IMR-90 (cell line): ENCODE results near the gene ARFGAP3. TPM values are rescaled to one million over a fixed set of nuclear protein-coding genes. Genes with fewer than 3 reads are reported as not detected.

Experiments
- ATAC-seq: fragments of 200-7000 bp; cut with Tn5 transposase; 2 replicates; pipeline ENCODE4 v1.9.1; 2020; ENCODE audit warnings: low read depth, mild to moderate bottlenecking, moderate library complexity
- BruUV-seq: library from RNA; stranded (reverse); fragments of 400-500 nt; replicated peaks from 2 replicates; lab custom pipeline; 2021; lab: Mats Ljungman, UMichigan
- CTCF ChIA-PET: fragments of 300-600 bp; formaldehyde crosslinking; extraction: SDS; loops from one replicate; lab custom pipeline; 2021; ENCODE audit warnings: antibody characterized with exemption; lab: Yijun Ruan, JAX
- POLR2A ChIA-PET: fragments of 300-600 bp; sonication (Branson Sonifier 250); formaldehyde crosslinking; loops from one replicate; lab custom pipeline; 2022; ENCODE audit warnings: antibody characterized with exemption; ENCODE audit not compliant: unreplicated experiment; lab: Charles Lee
- DNase-seq: peaks from one replicate; pipeline ENCODE4 v3.0.0; 2013
- H2AFZ ChIP-seq: replicated peaks from 2 replicates; pipeline ENCODE3; 2013; ENCODE audit warnings: low read length, mild to moderate bottlenecking; ENCODE audit not compliant: poor library complexity
- H2AK5ac ChIP-seq: 2 replicates; pipeline ENCODE4 v1.6.1; 2013; ENCODE audit warnings: low read depth, low read length, inconsistent platforms
- H2AK9ac ChIP-seq: replicated peaks from 2 replicates; pipeline ENCODE3; 2013; ENCODE audit warnings: mild to moderate bottlenecking, low read depth, low read length, moderate library complexity; ENCODE audit not compliant: poor library complexity
- H2BK120ac ChIP-seq: 2 replicates; pipeline ENCODE4 v1.6.1; 2013; ENCODE audit warnings: low read depth, low read length, inconsistent platforms
- H2BK15ac ChIP-seq: 3 replicates; pipeline ENCODE4 v1.6.1; 2013; ENCODE audit warnings: low read depth, low read length, inconsistent platforms
- H2BK20ac ChIP-seq: 2 replicates; pipeline ENCODE4 v1.6.1; 2013; ENCODE audit warnings: low read depth, mild to moderate bottlenecking, inconsistent platforms, low read length, moderate library complexity
- H2BK5ac ChIP-seq: 2 replicates; pipeline ENCODE4 v1.6.1; 2013; ENCODE audit warnings: mild to moderate bottlenecking, low read depth, low read length, inconsistent platforms; ENCODE audit not compliant: poor library complexity, severe bottlenecking
- H3K14ac ChIP-seq: replicated peaks from 2 replicates; pipeline ENCODE4 v1.6.1; 2013; ENCODE audit warnings: low read depth, low read length, inconsistent platforms
- H3K18ac ChIP-seq: 2 replicates; pipeline ENCODE4 v1.6.1; 2013; ENCODE audit warnings: low read depth, low read length, control low read depth
- H3K23ac ChIP-seq: 2 replicates; pipeline ENCODE4 v1.6.1; 2013; ENCODE audit warnings: low read depth, low read length, inconsistent platforms
- H3K27ac ChIP-seq: 2 replicates; pipeline ENCODE4 v1.5.1; 2013; ENCODE audit warnings: mild to moderate bottlenecking, control low read depth, low read length; ENCODE audit not compliant: insufficient read depth
- H3K27me3 ChIP-seq: 2 replicates; pipeline ENCODE4 v1.6.1; 2013; ENCODE audit warnings: low read length; ENCODE audit not compliant: control insufficient read depth, insufficient read depth
- H3K36me3 ChIP-seq: 2 replicates; pipeline ENCODE4 v1.6.1; 2013; ENCODE audit warnings: low read length, mixed read lengths; ENCODE audit not compliant: control insufficient read depth, insufficient read depth
- H3K4ac ChIP-seq: 2 replicates; pipeline ENCODE4 v1.6.1; 2013; ENCODE audit warnings: low read depth, low read length, inconsistent platforms
- H3K4me1 ChIP-seq: 2 replicates; pipeline ENCODE4 v1.6.1; 2013; ENCODE audit warnings: low read length, mixed read lengths; ENCODE audit not compliant: control insufficient read depth, insufficient read depth
- H3K4me2 ChIP-seq: 2 replicates; pipeline ENCODE4 v1.6.1; 2013; ENCODE audit warnings: low read depth, mild to moderate bottlenecking, control low read depth, low read length, moderate library complexity
- H3K4me3 ChIP-seq: 2 replicates; pipeline ENCODE4 v1.5.1; 2013; ENCODE audit warnings: low read depth, mild to moderate bottlenecking, control low read depth, low read length, moderate library complexity; ENCODE audit not compliant: insufficient read depth
- H3K56ac ChIP-seq: 2 replicates; pipeline ENCODE4 v1.6.1; 2013; ENCODE audit warnings: low read length, inconsistent platforms; ENCODE audit not compliant: insufficient read depth; ENCODE audit errors: extremely low read depth
- H3K79me1 ChIP-seq, 2 experiments: 2 replicates each; pipeline ENCODE4 v1.6.1; 2013; ENCODE audit warnings: low read length in 2 of 2, inconsistent platforms in 1 of 2, low read depth in 1 of 2
- H3K9ac ChIP-seq: 2 replicates; pipeline ENCODE4 v1.6.1; 2013; ENCODE audit warnings: low read depth, low read length, control low read depth
- H3K9me1 ChIP-seq: 2 replicates; pipeline ENCODE4 v1.6.1; 2013; ENCODE audit warnings: low read length, inconsistent platforms; ENCODE audit not compliant: insufficient read depth
- H3K9me3 ChIP-seq: 2 replicates; pipeline ENCODE4 v1.6.1; 2013; ENCODE audit warnings: low read length; ENCODE audit not compliant: control insufficient read depth, insufficient read depth
- H4K20me1 ChIP-seq: 2 replicates; pipeline ENCODE4 v1.6.1; 2013; ENCODE audit warnings: low read length, inconsistent platforms; ENCODE audit not compliant: insufficient read depth
- H4K5ac ChIP-seq: 2 replicates; pipeline ENCODE4 v1.6.1; 2013; ENCODE audit warnings: mild to moderate bottlenecking, low read depth, low read length, control low read depth
- H4K8ac ChIP-seq, 2 experiments: 2 replicates each; pipeline ENCODE4 v1.6.1; 2013; ENCODE audit warnings: low read depth in 2 of 2, low read length in 2 of 2, control low read depth in 1 of 2, inconsistent platforms in 1 of 2
- H4K91ac ChIP-seq: 2 replicates; pipeline ENCODE4 v1.6.1; 2013; ENCODE audit warnings: low read depth, low read length, inconsistent platforms; ENCODE audit not compliant: insufficient read depth
- BHLHE40 ChIP-seq: fragments of 150-350 bp; IDR thresholded peaks from 2 replicates; pipeline ENCODE4 v1.6.1; 2016; ENCODE audit warnings: mild to moderate bottlenecking, low read depth, low read length
- CEBPB ChIP-seq: IDR thresholded peaks from 2 replicates; pipeline ENCODE4 v1.6.1; 2012; ENCODE audit warnings: low read depth, low read length, improper control_type of control experiment
- CHD1 ChIP-seq: IDR thresholded peaks from 2 replicates; pipeline ENCODE4 v1.6.1; 2012; ENCODE audit warnings: low read depth, low read length, improper control_type of control experiment
- FOS ChIP-seq: fragments of 150-350 bp; IDR thresholded peaks from 2 replicates; pipeline ENCODE4 v1.6.1; 2016; ENCODE audit warnings: low read depth, low read length
- MAFK ChIP-seq: IDR thresholded peaks from 2 replicates; pipeline ENCODE4 v1.6.1; 2012; ENCODE audit warnings: low read depth, low read length, improper control_type of control experiment
- MAZ ChIP-seq: IDR thresholded peaks from 2 replicates; pipeline ENCODE4 v1.6.1; 2012; ENCODE audit warnings: low read depth, mild to moderate bottlenecking, low read length, improper control_type of control experiment, moderate library complexity, borderline replicate concordance
- MXI1 ChIP-seq: IDR thresholded peaks from 2 replicates; pipeline ENCODE4 v1.6.1; 2012; ENCODE audit warnings: low read depth, mild to moderate bottlenecking, low read length, moderate library complexity, borderline replicate concordance
- NFE2L2 ChIP-seq: fragments of 150-350 bp; IDR thresholded peaks from 2 replicates; pipeline ENCODE4 v1.6.1; 2016; ENCODE audit warnings: low read depth, mild to moderate bottlenecking, low read length
- POLR2A ChIP-seq: IDR thresholded peaks from 2 replicates; pipeline ENCODE4 v1.6.1; 2012; ENCODE audit warnings: mild to moderate bottlenecking, low read depth, low read length
- RAD21 ChIP-seq: IDR thresholded peaks from 2 replicates; pipeline ENCODE4 v1.6.1; 2012; ENCODE audit warnings: low read length, improper control_type of control experiment
- RCOR1 ChIP-seq: IDR thresholded peaks from 2 replicates; pipeline ENCODE4 v1.6.1; 2012; ENCODE audit warnings: mild to moderate bottlenecking, low read length, improper control_type of control experiment; ENCODE audit not compliant: insufficient replicate concordance
- RFX5 ChIP-seq: IDR thresholded peaks from 2 replicates; pipeline ENCODE4 v1.8.0; 2012; ENCODE audit warnings: low read depth, mild to moderate bottlenecking, low read length, moderate library complexity
- SMC3 ChIP-seq: fragments of 150-350 bp; IDR thresholded peaks from 2 replicates; pipeline ENCODE4 v1.6.1; 2016; ENCODE audit warnings: low read depth, mild to moderate bottlenecking, antibody characterized with exemption, low read length, moderate library complexity
- WGBS, 2 experiments: methylation state at CpG; one replicate each; pipeline versions ENCODE4 v1.1.5 to v1.1.7; 2013; ENCODE audit warnings: missing lambda C conversion rate in 2 of 2; ENCODE audit not compliant: insufficient read length in 1 of 2; ENCODE audit errors: extremely low coverage in 2 of 2; 5-methylcytosine and 5-hydroxymethylcytosine counted together
- dilution Hi-C: fragments of 300-500 bp; cut with HindIII; formaldehyde crosslinking; loops from one replicate; pipeline ENCODE4 v1.14.3; 2018; ENCODE audit warnings: low sequenced_read_pairs; ENCODE audit not compliant: unreplicated experiment
- in situ Hi-C: fragments of 300-500 bp; cut with MboI; formaldehyde crosslinking; loops from 3 replicates; pipeline ENCODE4 v1.14.3; 2019; ENCODE audit warnings: low sequenced_read_pairs, inconsistent platforms, mixed read lengths
- intact Hi-C: fragments of 100-400 bp; cut with micrococcal nuclease; formaldehyde crosslinking; loops from 2 replicates; pipeline ENCODE4 v1.10.0; 2022
- polyA plus RNA-seq, 3 experiments: library from polyadenylated mRNA; depleted of rRNA; stranded (reverse); fragments of >200 nt; gene quantifications; 2 replicates each; pipeline ENCODE4 v1.2.3, GENCODE V29; 2012; ENCODE audit warnings: low replicate concordance in 1 of 3
- total RNA-seq: library from RNA; depleted of rRNA; stranded (reverse); fragments of >200 nt; gene quantifications from 2 replicates; pipeline ENCODE4 v1.2.3, GENCODE V29; 2012
- TF ChIP-seq, protein P1 (sequence below): fragments of 150-350 bp; IDR thresholded peaks from 2 replicates; pipeline ENCODE4 v1.6.1; 2017; ENCODE audit warnings: mild to moderate bottlenecking, antibody characterized with exemption, low read length, low read depth
- TF ChIP-seq, protein P2 (sequence below): conservative IDR thresholded peaks from 2 replicates; pipeline ENCODE4 v1.5.1; 2012; ENCODE audit warnings: mild to moderate bottlenecking, low read depth, low read length, improper control_type of control experiment
- TF ChIP-seq, protein P3 (sequence below): fragments of 150-350 bp; IDR thresholded peaks from 2 replicates; pipeline ENCODE4 v1.6.1; 2016; ENCODE audit warnings: low read depth, mild to moderate bottlenecking, low read length, moderate library complexity, borderline replicate concordance

ARFGAP3 gene
- total and polyA plus RNA-seq, 2 of the 4 experiments (the other 2 are of a cell fraction): 50.0 to 70.1 TPM

DNA sequence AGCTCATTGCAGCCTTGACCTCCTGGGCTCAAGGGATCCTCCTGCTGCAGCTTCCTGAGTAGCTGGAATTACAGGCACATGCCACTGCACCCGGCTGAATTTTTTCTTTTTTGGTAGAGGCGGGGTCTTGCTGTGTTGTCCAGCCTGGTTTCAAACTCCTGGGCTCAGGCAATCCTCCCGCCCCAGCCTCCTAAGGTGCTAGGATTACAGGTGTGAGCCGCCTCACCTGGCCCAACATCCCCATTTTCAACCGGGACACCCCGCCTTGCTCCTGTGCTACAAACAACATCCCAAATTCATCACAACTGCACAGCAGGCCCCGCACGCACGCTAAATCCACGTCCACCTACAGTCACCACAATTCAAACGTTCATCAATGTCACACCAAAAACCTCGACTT, 61.0 kb downstream of the ARFGAP3 start:
- Histone ChIP-seq H4K91ac (no peak overlapping the region), H3K18ac (no peak overlapping the region), H3K14ac (no peak overlapping the region), H3K4me1 (peaks cover 11% of the 10 kb centered on the region), H4K8ac (no peak overlapping the region), H3K56ac (no peak overlapping the region), H3K9me3 (no peaks in the 10 kb centered on the region), H3K4me3 (no peak overlapping the region), H3K36me3 (peaks cover 40% of the 10 kb centered on the region), H2BK5ac (no peak overlapping the region), H3K9me1 (peaks cover 20% of the 10 kb centered on the region; the same call in 1 of the 2 replicates), H2BK120ac (no peak overlapping the region), H2BK15ac (no peak overlapping the region), H2AFZ (no peak overlapping the region), H2AK5ac (no peak overlapping the region), H4K5ac (no peak overlapping the region), H3K9ac (no peak overlapping the region), H3K79me1 (peaks cover 4 to 38% of the 10 kb centered on the region in 2 experiments), H3K4me2 (no peak overlapping the region), H3K23ac (no peak overlapping the region), H4K20me1 (peaks cover 12% of the 10 kb centered on the region), H2AK9ac (no peak overlapping the region), H3K4ac (no peak overlapping the region; the same call in 1 of the 2 replicates), H3K27me3 (no peaks in the 10 kb centered on the region), H3K27ac (no peak overlapping the region), H2BK20ac (no peak overlapping the region)
- in situ Hi-C loops (no loop called here), intact Hi-C loops (no loop called here), dilution Hi-C loops (no loop called here)
- ChIA-PET POLR2A (interaction anchor here (0.6 kb wide), 1 partner anchor 124 kb away, joined by 6 read pairs; no protein-coding TSS in a partner anchor), CTCF (interaction anchor here (0.5 kb wide), 1 partner anchor 59 kb away, joined by 3 read pairs; no protein-coding TSS in a partner anchor)
- BruUV-seq: no TSS peak
- no peak for DNase-seq
- TF ChIP-seq, protein P1, sequence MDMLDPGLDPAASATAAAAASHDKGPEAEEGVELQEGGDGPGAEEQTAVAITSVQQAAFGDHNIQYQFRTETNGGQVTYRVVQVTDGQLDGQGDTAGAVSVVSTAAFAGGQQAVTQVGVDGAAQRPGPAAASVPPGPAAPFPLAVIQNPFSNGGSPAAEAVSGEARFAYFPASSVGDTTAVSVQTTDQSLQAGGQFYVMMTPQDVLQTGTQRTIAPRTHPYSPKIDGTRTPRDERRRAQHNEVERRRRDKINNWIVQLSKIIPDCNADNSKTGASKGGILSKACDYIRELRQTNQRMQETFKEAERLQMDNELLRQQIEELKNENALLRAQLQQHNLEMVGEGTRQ: no peak
- TF ChIP-seq SMC3 (no peak), RAD21 (no peak), MAFK (no peak), CEBPB (no peak), FOS (no peak), RCOR1 (no peak), MAZ (no peak), CHD1 (no peak), RFX5 (no peak), POLR2A (no peak), NFE2L2 (no peak), MXI1 (no peak), BHLHE40 (no peak)
- TF ChIP-seq, protein P2, sequence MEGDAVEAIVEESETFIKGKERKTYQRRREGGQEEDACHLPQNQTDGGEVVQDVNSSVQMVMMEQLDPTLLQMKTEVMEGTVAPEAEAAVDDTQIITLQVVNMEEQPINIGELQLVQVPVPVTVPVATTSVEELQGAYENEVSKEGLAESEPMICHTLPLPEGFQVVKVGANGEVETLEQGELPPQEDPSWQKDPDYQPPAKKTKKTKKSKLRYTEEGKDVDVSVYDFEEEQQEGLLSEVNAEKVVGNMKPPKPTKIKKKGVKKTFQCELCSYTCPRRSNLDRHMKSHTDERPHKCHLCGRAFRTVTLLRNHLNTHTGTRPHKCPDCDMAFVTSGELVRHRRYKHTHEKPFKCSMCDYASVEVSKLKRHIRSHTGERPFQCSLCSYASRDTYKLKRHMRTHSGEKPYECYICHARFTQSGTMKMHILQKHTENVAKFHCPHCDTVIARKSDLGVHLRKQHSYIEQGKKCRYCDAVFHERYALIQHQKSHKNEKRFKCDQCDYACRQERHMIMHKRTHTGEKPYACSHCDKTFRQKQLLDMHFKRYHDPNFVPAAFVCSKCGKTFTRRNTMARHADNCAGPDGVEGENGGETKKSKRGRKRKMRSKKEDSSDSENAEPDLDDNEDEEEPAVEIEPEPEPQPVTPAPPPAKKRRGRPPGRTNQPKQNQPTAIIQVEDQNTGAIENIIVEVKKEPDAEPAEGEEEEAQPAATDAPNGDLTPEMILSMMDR: no peak
- TF ChIP-seq, protein P3, sequence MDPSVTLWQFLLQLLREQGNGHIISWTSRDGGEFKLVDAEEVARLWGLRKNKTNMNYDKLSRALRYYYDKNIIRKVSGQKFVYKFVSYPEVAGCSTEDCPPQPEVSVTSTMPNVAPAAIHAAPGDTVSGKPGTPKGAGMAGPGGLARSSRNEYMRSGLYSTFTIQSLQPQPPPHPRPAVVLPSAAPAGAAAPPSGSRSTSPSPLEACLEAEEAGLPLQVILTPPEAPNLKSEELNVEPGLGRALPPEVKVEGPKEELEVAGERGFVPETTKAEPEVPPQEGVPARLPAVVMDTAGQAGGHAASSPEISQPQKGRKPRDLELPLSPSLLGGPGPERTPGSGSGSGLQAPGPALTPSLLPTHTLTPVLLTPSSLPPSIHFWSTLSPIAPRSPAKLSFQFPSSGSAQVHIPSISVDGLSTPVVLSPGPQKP: no peak
- ATAC-seq: no peak
- 91% methylated on average over 5 of the region's 12 CpGs; no CpG with 5 or more reads in 1 of the 2 experiments for WGBS, 2 experiments
